ENCODE measurements around the gene GEMIN8.

GEMIN8 gene

GRCh38 chrX:14029425-14030173 lies at the start of gene GEMIN8:
TSS of gene GEMIN8 (minus strand) at chrX:14029892. CDS start at chrX:14021478, 8,414 bp downstream.
- no peak for DNase-seq

- DNase-seq = no peak
Observed at GRCh38 chrX:14076639-14077038, 46.9 kb upstream of the GEMIN8 start.

- DNase-seq = no peak
Observed at GRCh38 chrX:14073556-14073955, 43.9 kb upstream of the GEMIN8 start.

GRCh38 chrX:14073071-14073470 lies 43.4 kb upstream of the GEMIN8 start:
- no peak for DNase-seq

GRCh38 chrX:14065800-14066199 lies 36.1 kb upstream of the GEMIN8 start:
- DNase-seq = no peak

- no peak for DNase-seq
Observed at GRCh38 chrX:14064626-14065432, 35.1 kb upstream of the GEMIN8 start.

- DNase-seq = no peak
Observed at GRCh38 chrX:14062524-14062923, 32.8 kb upstream of the GEMIN8 start.

GRCh38 chrX:14056206-14056605 lies 26.5 kb upstream of the GEMIN8 start:
- no peak for DNase-seq

- no peak for DNase-seq
Observed at GRCh38 chrX:14051416-14051815, 21.7 kb upstream of the GEMIN8 start.

- DNase-seq = no peak
Observed at GRCh38 chrX:14050709-14051108, 21.0 kb upstream of the GEMIN8 start.

GRCh38 chrX:14043209-14043608 lies 13.5 kb upstream of the GEMIN8 start:
- DNase-seq = no peak

GRCh38 chrX:14039344-14039743 lies 9.7 kb upstream of the GEMIN8 start:
- no peak for DNase-seq

- no peak for DNase-seq
Observed at GRCh38 chrX:14038375-14039085, 8.8 kb upstream of the GEMIN8 start.

GRCh38 chrX:14032406-14032805 lies 2.7 kb upstream of the GEMIN8 start:
- DNase-seq = no peak

- no peak for DNase-seq
Observed at GRCh38 chrX:14030174-14030530, 460 bp upstream of the GEMIN8 start.

GRCh38 chrX:14029039-14029424 lies 660 bp downstream of the GEMIN8 start:
- no peak for DNase-seq

- no peak for DNase-seq
Observed at GRCh38 chrX:14028473-14028872, 1.2 kb downstream of the GEMIN8 start.

GRCh38 chrX:14027511-14028019 lies 2.1 kb downstream of the GEMIN8 start:
- no peak for DNase-seq

- no peak for DNase-seq
Observed at GRCh38 chrX:14027036-14027435, 2.7 kb downstream of the GEMIN8 start.

GRCh38 chrX:14026121-14026520 lies 3.6 kb downstream of the GEMIN8 start:
- no peak for DNase-seq

- no peak for DNase-seq
Observed at GRCh38 chrX:14022019-14022418, 7.7 kb downstream of the GEMIN8 start.

GRCh38 chrX:14017399-14017798 lies 12.3 kb downstream of the GEMIN8 start:
- DNase-seq = no peak

- no peak for DNase-seq
Observed at GRCh38 chrX:14015941-14016340, 13.8 kb downstream of the GEMIN8 start.

GRCh38 chrX:14015294-14015693 lies 14.4 kb downstream of the GEMIN8 start:
- no peak for DNase-seq
